ENCODE data around the gene MRPL46.

GRCh38 chr15:88453651-88454050 lies 13.5 kb downstream of the MRPL46 start:
- TF ChIP-seq CTCF (optimal IDR thresholded peaks at IDR 0.05 in 1 of 3, IDR thresholded peaks at IDR 0.05 in 1 of 3, conservative IDR thresholded peaks at IDR 0.05 in 1 of 3; ENCODE audit: extremely low read depth in 1 of 3, insufficient read depth in 2 of 3, low read length in 3 of 3), result no peak
- TF ChIP-seq EZH2 (IDR thresholded peaks at IDR 0.05; ENCODE audit: low read length), result no peak
